NCI-H2227 (cell line): ENCODE measurements around the gene KLHL29.

Experiments
- DNase-seq: peaks from one replicate; lab custom pipeline; 2025; ENCODE audit not compliant: unreplicated experiment; lab: John Stamatoyannopoulos, UW

KLHL29 gene

GRCh38 chr2:23745068-23745725, 360.2 kb downstream of the KLHL29 start:
- DNase-seq: no peak

- no peak for DNase-seq
Observed at GRCh38 chr2:23745726-23746105, 360.7 kb downstream of the KLHL29 start.

- no peak for DNase-seq
Observed at GRCh38 chr2:23746141-23746863, 361.3 kb downstream of the KLHL29 start.

- DNase-seq: no peak
Observed at GRCh38 chr2:23751747-23752265, 366.8 kb downstream of the KLHL29 start.

GRCh38 chr2:23753291-23754010, 368.5 kb downstream of the KLHL29 start:
- DNase-seq: no peak

- DNase-seq: no peak
Observed at GRCh38 chr2:23754970-23755369, 370.0 kb downstream of the KLHL29 start.

GRCh38 chr2:23756593-23757292, 371.8 kb downstream of the KLHL29 start:
- no peak for DNase-seq

- no peak for DNase-seq
Observed at GRCh38 chr2:23757686-23758433, 372.9 kb downstream of the KLHL29 start.
